ENCODE data around the gene ARL14.

DNA sequence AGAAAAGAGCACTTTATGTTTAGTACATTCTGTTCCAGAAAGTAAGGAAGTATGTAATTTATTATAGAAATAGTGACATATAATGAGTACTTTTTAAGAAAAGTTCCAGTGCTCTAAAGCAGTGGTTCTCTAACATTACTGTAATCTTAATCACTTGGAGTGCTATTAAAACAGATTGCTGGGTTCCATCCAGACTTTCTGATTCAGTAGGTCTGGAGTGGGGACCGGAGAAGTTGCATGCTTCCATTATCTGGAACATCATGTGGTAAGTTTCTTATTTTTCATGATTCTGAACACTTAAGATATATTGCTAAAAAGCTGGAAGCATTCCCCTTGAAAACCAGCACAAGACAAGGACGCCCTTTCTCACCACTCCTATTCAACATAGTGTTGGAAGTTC, 47.5 kb upstream of the ARL14 start:
- TF ChIP-seq, protein P1, sequence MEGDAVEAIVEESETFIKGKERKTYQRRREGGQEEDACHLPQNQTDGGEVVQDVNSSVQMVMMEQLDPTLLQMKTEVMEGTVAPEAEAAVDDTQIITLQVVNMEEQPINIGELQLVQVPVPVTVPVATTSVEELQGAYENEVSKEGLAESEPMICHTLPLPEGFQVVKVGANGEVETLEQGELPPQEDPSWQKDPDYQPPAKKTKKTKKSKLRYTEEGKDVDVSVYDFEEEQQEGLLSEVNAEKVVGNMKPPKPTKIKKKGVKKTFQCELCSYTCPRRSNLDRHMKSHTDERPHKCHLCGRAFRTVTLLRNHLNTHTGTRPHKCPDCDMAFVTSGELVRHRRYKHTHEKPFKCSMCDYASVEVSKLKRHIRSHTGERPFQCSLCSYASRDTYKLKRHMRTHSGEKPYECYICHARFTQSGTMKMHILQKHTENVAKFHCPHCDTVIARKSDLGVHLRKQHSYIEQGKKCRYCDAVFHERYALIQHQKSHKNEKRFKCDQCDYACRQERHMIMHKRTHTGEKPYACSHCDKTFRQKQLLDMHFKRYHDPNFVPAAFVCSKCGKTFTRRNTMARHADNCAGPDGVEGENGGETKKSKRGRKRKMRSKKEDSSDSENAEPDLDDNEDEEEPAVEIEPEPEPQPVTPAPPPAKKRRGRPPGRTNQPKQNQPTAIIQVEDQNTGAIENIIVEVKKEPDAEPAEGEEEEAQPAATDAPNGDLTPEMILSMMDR (IDR thresholded peaks at IDR 0.05; ENCODE audit: insufficient read depth, low read depth, low read length) = no peak
- no peak for TF ChIP-seq EZH2 (IDR thresholded peaks at IDR 0.05; ENCODE audit: insufficient read depth, low read length)

Data from astrocyte (in vitro differentiated cells and primary cell).